Right atrium auricular region (tissue), 2 donors: Measurements from ENCODE around the gene ARID3B. TPM values are rescaled to one million over a fixed set of nuclear protein-coding genes. Genes with fewer than 3 reads are reported as not detected.
"Not testable (repeated sequence)": the region's sequence is repeated elsewhere in the genome, so short reads cannot be mapped to it uniquely, and the experiment has no call there.

ENCODE experiments used
- DNase-seq: peaks from one replicate; pipeline ENCODE4 v3.0.0-alpha.2; 2019; ENCODE audit warnings: low spot score
- H3K27ac ChIP-seq, 2 donors: fragments of 200-600 bp; sonication (generic); 1 replicate in 1 of 2; 2 replicates in 1 of 2; pipeline ENCODE4 v1.5.1; 2016 to 2019
- H3K27me3 ChIP-seq, 2 donors: fragments of 200-600 bp; sonication (generic); one replicate each; pipeline versions ENCODE4 v1.5.1 to v1.6.0; 2017 to 2019
- H3K36me3 ChIP-seq: fragments of 200-600 bp; sonication (generic); one replicate; pipeline ENCODE4 v1.5.1; 2016
- H3K4me1 ChIP-seq, 2 donors: fragments of 200-600 bp; sonication (generic); one replicate each; pipeline versions ENCODE4 v1.5.1 to v1.6.0; 2017 to 2019
- H3K4me3 ChIP-seq, 2 donors: fragments of 200-600 bp; sonication (generic); 1 replicate in 1 of 2; 2 replicates in 1 of 2; pipeline ENCODE4 v1.5.1; 2017 to 2019; ENCODE audit warnings: mild to moderate bottlenecking in 1 of 2, moderate library complexity in 1 of 2
- H3K9me3 ChIP-seq, 2 donors: fragments of 200-600 bp; sonication (generic); one replicate each; pipeline ENCODE4 v1.5.1; 2019
- total RNA-seq, 2 donors: library from RNA; depleted of rRNA; stranded (reverse); fragments of >200 nt; gene quantifications; one replicate each; pipeline ENCODE4 v1.1.0, GENCODE V29; 2016
- TF ChIP-seq, protein P1 (sequence below), 2 donors: fragments of 200-600 bp; sonication (generic); IDR thresholded peaks; one replicate each; pipeline ENCODE4 v1.5.1; 2019; ENCODE audit warnings: antibody characterized with exemption in 2 of 2

ARID3B gene
- total RNA-seq, 2 donors from 2014 or later = 1.8 to 3.5 TPM

DNA sequence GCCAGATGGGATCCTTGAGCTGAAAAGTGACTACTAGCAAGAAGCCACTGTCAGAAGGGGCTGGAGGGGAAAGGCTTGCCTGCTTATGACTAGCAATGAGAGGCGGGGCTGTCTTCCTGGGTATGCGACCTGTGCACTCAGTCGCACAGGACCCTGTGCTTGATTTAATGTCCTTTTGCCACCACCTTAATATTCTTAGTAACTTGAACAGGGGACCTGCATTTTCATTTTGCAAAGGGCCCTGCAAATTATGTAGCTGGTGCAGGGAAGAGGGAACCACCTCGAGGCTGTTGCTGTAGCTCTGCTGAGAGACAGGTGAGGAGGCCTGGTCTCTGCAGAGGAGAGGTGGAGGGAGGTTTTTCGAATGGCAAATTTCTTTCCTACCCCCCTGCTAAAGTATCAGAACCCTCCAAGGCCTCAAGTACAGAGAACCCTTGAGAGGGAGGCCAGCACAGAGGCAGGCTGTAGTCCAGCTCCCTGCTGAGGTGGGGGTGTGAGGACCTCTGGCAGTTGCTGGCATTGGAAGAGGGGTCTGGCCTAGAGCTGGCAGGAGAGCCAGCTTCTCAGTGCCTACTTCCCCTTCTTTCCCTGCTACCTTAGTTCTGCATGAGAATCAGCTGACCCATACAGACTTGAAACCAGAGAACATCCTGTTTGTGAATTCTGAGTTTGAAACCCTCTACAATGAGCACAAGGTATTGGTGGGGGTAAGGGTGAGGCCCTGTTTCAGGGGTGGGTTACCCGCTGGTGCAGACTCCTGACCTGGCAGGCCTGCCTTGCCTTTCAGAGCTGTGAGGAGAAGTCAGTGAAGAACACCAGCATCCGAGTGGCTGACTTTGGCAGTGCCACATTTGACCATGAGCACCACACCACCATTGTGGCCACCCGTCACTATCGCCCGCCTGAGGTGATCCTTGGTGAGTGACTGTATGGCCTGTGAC lies 86.0 kb downstream of the ARID3B start:
- Histone ChIP-seq H3K36me3 (peaks cover 91% of the 10 kb centered on the region), H3K27me3 (no peaks in the 10 kb centered on the region), H3K27ac (no peak overlapping the region), H3K4me3 (no peak overlapping the region), H3K9me3 (no peaks in the 10 kb centered on the region), H3K4me1 (no peaks in the 10 kb centered on the region)
- TF ChIP-seq, protein P1, sequence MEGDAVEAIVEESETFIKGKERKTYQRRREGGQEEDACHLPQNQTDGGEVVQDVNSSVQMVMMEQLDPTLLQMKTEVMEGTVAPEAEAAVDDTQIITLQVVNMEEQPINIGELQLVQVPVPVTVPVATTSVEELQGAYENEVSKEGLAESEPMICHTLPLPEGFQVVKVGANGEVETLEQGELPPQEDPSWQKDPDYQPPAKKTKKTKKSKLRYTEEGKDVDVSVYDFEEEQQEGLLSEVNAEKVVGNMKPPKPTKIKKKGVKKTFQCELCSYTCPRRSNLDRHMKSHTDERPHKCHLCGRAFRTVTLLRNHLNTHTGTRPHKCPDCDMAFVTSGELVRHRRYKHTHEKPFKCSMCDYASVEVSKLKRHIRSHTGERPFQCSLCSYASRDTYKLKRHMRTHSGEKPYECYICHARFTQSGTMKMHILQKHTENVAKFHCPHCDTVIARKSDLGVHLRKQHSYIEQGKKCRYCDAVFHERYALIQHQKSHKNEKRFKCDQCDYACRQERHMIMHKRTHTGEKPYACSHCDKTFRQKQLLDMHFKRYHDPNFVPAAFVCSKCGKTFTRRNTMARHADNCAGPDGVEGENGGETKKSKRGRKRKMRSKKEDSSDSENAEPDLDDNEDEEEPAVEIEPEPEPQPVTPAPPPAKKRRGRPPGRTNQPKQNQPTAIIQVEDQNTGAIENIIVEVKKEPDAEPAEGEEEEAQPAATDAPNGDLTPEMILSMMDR (IDR thresholded peaks at IDR 0.05) = no peak
- no peak for DNase-seq

DNA sequence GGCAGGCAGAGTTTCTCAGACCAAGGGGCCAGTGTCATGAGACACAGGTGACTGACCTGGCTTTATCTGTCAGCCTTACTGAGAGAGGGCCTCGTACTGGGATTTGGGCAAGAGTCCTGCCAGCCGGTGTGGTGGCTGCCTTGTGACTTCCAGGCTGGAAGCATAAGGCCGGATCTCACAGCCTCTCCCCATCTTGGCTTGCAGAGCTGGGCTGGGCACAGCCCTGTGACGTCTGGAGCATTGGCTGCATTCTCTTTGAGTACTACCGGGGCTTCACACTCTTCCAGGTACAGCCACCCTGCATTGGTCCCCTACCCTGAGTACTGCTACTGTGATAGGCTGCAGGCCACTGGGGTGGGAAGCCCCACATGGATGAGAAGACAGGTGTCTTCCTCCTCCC lies 86.7 kb downstream of the ARID3B start:
- DNase-seq = no peak

DNA sequence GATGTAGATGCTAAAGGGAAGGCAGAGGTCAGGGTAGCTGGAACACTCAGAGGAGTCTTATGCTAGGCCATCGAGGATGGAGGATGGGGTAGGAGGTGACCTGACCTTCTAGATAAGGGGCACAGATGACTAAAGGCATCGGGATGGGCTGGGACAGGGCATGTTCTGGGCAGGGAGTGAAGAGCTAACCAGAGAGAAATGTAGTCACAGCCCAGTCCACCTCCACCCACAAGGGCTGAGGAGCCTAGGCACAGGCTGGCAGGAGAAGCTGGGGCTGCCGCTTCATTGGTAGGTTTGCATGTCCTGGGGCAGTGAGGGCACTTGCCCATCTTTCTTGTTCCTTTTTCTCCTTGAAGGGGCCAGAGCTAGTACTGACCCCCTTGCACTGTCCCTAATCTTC lies 87.2 kb downstream of the ARID3B start:
- Histone ChIP-seq H3K9me3 (no peaks in the 10 kb centered on the region), H3K27ac (no peak overlapping the region), H3K27me3 (no peaks in the 10 kb centered on the region), H3K4me1 (no peaks in the 10 kb centered on the region), H3K36me3 (peaks cover 90% of the 10 kb centered on the region), H3K4me3 (no peak overlapping the region)
- TF ChIP-seq, protein P1 (IDR thresholded peaks at IDR 0.05) = no peak
- no peak for DNase-seq

More for the DNA sequence above, 86.7 kb downstream of the ARID3B start:
- H3K36me3 ChIP-seq = peaks cover 90% of the 10 kb centered on the region
- no peak overlapping the region for H3K4me3 ChIP-seq
- TF ChIP-seq, protein P1 (IDR thresholded peaks at IDR 0.05) = no peak
- no peak overlapping the region for H3K27ac ChIP-seq
- H3K27me3 ChIP-seq = no peaks in the 10 kb centered on the region
- H3K4me1 ChIP-seq = no peaks in the 10 kb centered on the region
- no peaks in the 10 kb centered on the region for H3K9me3 ChIP-seq

DNA sequence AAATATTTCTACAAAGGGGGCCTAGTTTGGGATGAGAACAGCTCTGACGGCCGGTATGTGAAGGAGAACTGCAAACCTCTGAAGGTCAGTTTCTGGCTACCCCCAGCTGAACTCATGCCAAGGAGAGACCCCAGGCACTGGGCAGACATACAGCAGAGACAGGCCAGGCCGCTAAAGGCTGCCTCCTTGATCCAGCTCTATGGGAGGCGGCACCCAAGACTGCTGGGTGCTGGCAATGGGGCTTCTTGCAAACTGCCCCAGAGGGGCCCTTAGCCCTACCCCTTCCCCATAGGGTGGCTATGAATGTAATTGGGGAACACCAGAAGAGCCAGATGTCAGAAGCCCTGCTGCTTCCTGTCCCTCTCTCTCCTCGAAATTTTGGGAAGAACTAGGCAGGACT lies 87.9 kb downstream of the ARID3B start:
- Histone ChIP-seq H3K4me3 (no peak overlapping the region), H3K36me3 (peaks cover 83% of the 10 kb centered on the region)

DNA sequence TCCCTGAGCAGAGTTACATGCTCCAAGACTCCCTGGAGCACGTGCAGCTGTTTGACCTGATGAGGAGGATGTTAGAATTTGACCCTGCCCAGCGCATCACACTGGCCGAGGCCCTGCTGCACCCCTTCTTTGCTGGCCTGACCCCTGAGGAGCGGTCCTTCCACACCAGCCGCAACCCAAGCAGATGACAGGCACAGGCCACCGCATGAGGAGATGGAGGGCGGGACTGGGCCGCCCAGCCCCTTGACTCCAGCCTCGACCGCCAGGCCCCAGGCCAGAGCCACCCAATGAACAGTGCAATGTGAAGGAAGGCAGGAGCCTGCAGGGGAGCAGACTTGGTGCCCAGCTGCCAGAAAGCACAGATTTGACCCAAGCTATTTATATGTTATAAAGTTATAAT lies 88.7 kb downstream of the ARID3B start:
- not testable (repeated sequence) for H3K4me1 ChIP-seq, H3K9me3 ChIP-seq, H3K27me3 ChIP-seq, DNase-seq, H3K27ac ChIP-seq, H3K4me3 ChIP-seq
- H3K36me3 ChIP-seq = peaks cover 76% of the 10 kb centered on the region

More for the DNA sequence above, 87.9 kb downstream of the ARID3B start:
- Histone ChIP-seq H3K9me3 (no peaks in the 10 kb centered on the region), H3K4me1 (no peaks in the 10 kb centered on the region), H3K27ac (no peak overlapping the region), H3K27me3 (no peaks in the 10 kb centered on the region)
- DNase-seq = no peak
- TF ChIP-seq, protein P1 (IDR thresholded peaks at IDR 0.05) = no peak

DNA sequence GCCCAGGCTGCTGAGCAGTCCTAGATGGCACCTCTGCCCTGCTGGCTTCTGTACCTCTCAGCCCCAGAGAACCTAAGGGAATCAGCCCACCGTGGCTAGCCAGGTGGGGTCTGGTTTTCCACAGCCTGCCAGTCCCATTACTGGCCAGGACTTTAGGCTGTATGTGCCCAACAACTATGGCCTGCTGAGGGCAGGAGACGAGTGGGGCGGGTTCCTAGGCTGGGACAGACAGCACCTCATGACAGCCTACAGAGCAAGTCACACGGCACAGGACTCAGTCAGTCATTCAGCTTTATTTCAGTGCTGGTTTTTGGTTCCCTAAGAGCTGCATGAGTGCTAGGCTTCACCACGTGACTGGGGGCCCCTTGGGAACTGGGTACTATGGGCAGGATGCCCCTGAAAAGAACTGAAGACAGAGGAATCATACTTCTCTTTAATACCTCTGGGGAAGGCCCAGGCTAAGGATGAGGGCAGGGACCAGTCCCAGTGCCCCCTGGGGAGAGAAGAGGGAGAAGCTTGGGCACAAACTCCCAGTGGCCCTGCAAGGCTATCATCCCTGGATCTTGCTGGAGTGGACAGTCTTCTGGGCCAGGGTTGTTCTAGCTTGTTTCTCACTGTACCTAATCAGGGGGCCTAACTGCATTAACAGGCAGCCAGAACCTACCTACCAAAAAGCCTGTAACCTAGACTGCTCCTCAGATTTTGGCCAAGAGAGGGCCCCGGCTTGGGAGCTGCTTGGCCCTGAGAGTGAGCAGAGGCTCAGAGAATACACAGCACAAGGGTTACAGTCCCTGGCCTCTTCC lies 89.5 kb downstream of the ARID3B start:
- H3K4me3 ChIP-seq = no peak overlapping the region
- H3K9me3 ChIP-seq = no peaks in the 10 kb centered on the region
- no peak overlapping the region for H3K27ac ChIP-seq
- DNase-seq = no peak
- no peaks in the 10 kb centered on the region for H3K27me3 ChIP-seq
- TF ChIP-seq, protein P1 (IDR thresholded peaks at IDR 0.05) = no peak
- H3K4me1 ChIP-seq = no peaks in the 10 kb centered on the region
- peaks cover 70% of the 10 kb centered on the region for H3K36me3 ChIP-seq
